Activated T-helper 1 cell treated with anti-CD3 and anti-CD28 coated beads, Interleukin-12 subunit alpha, Interleukin-12 subunit beta, Interleukin-2, Interleukin-4 antibody, amounts not matched to agents 30 ng/mL and 10 ng/mL and 1 ng/mL, durations not matched to agents 14 hours and 24 hours and 36 hours (primary cell): ENCODE measurements around the gene LRMDA. TPM values are rescaled to one million over a fixed set of nuclear protein-coding genes. Genes with fewer than 3 reads are reported as not detected.

ENCODE experiments used
- DNase-seq: peaks from one replicate; pipeline ENCODE4 v3.0.0; 2021; ENCODE audit warnings: low spot score
- H3K27ac Mint-ChIP-seq: one replicate; pipeline ENCODE4 v1.8.0; 2021; ENCODE audit warnings: mild to moderate bottlenecking, mixed read lengths
- H3K27me3 Mint-ChIP-seq: one replicate; pipeline ENCODE4 v1.8.0; 2022; ENCODE audit warnings: mild to moderate bottlenecking, moderate library complexity, mixed read lengths; ENCODE audit not compliant: insufficient read depth
- H3K36me3 Mint-ChIP-seq: one replicate; pipeline ENCODE4 v1.8.0; 2021; ENCODE audit warnings: low read depth, mixed read lengths
- H3K4me1 Mint-ChIP-seq: one replicate; pipeline ENCODE4 v1.8.0; 2021; ENCODE audit warnings: low read depth, mixed read lengths
- H3K4me3 Mint-ChIP-seq: one replicate; pipeline ENCODE4 v1.8.0; 2021; ENCODE audit warnings: mild to moderate bottlenecking, moderate library complexity, mixed read lengths
- H3K9me3 Mint-ChIP-seq: one replicate; pipeline ENCODE4 v1.8.0; 2021; ENCODE audit warnings: mixed read lengths
- intact Hi-C: fragments of 100-400 bp; cut with micrococcal nuclease; formaldehyde crosslinking; loops from one replicate; pipeline ENCODE4 v1.15.1; 2024
- total RNA-seq: library from RNA; stranded (reverse); gene quantifications from 2 replicates; pipeline ENCODE4 v1.2.3, GENCODE V29; 2022

LRMDA gene
- total RNA-seq, 1 donor from 2014 or later = not detected

- H3K36me3 Mint-ChIP-seq = no peaks in the 10 kb centered on the region
- intact Hi-C loops = no loop called here
- no peaks in the 10 kb centered on the region for H3K9me3 Mint-ChIP-seq
- H3K4me1 Mint-ChIP-seq = no peaks in the 10 kb centered on the region
- no peak overlapping the region for H3K27ac Mint-ChIP-seq
- H3K27me3 Mint-ChIP-seq = no peaks in the 10 kb centered on the region
- DNase-seq = no peak
- no peak overlapping the region for H3K4me3 Mint-ChIP-seq
Measured at GRCh38 chr10:75883081-75884072, 452.0 kb downstream of the LRMDA start.

GRCh38 chr10:75884808-75885207 lies 453.4 kb downstream of the LRMDA start:
- Mint-ChIP-seq H3K4me3 (no peak overlapping the region), H3K27ac (no peak overlapping the region), H3K9me3 (no peaks in the 10 kb centered on the region), H3K27me3 (no peaks in the 10 kb centered on the region), H3K36me3 (no peaks in the 10 kb centered on the region), H3K4me1 (no peaks in the 10 kb centered on the region)
- intact Hi-C loops = no loop called here
- no peak for DNase-seq

- intact Hi-C loops = no loop called here
- Mint-ChIP-seq H3K4me3 (no peak overlapping the region), H3K36me3 (no peaks in the 10 kb centered on the region), H3K27me3 (no peaks in the 10 kb centered on the region), H3K27ac (no peak overlapping the region), H3K4me1 (no peaks in the 10 kb centered on the region), H3K9me3 (no peaks in the 10 kb centered on the region)
- no peak for DNase-seq
Measured at GRCh38 chr10:75887369-75887768, 455.9 kb downstream of the LRMDA start.

DNA sequence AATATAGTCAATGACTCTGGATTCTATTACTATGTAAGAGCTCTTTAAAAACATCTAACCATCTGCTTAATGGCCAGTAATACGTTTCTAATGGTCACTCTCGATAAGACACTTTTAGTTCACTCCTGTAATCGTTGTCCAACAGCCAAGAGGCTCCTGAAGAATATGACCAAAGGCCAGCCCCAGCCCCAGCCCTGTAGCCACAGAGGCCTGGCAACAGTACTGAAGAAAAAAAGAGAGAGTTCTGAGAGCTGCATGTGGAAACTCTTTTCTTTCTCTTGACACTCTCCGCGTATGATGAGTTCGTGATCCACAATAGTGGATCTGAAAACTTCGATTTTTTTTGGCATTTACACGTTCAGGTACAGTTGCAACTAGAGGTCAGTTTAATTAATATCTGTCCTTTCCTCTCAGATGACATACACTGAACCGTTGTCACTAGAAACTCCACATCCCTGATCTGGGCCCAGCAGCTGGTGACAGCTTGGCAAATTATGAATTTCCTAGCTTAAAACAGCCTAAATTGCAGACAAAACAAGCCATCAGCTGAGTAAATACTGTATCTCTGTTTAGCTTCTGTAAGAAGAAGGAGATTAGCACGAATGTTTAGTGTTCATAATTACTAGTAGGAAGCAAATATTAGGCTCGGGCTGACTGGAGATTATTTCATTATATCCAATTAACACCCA lies 456.7 kb downstream of the LRMDA start:
- no peaks in the 10 kb centered on the region for H3K27me3 Mint-ChIP-seq
- H3K27ac Mint-ChIP-seq = no peak overlapping the region
- DNase-seq = no peak
- intact Hi-C loops = no loop called here
- H3K4me3 Mint-ChIP-seq = no peak overlapping the region
- no peaks in the 10 kb centered on the region for H3K36me3 Mint-ChIP-seq
- no peaks in the 10 kb centered on the region for H3K9me3 Mint-ChIP-seq
- no peaks in the 10 kb centered on the region for H3K4me1 Mint-ChIP-seq

DNA sequence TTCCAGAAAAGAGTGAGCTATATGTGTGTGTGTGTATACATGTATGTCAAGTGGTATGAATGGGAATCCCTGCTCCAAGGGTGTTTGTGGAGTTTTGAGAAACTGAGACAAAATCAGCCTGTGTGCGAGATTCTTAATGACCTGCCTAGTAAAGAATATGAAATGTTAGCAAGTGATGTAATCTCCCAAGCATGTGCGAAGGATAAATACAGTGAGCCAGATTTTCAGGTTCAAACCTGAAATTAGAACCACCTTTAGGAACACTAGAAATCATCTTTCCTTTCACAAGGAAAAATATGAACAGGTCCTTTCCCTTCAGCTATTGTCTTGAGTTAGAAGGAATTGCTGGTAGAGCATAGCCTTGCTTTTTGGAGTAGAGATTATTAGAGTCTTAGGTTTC lies 457.6 kb downstream of the LRMDA start:
- intact Hi-C loops = no loop called here
- Mint-ChIP-seq H3K27ac (no peak overlapping the region), H3K4me3 (no peak overlapping the region), H3K36me3 (no peaks in the 10 kb centered on the region), H3K9me3 (no peaks in the 10 kb centered on the region), H3K27me3 (no peaks in the 10 kb centered on the region), H3K4me1 (no peaks in the 10 kb centered on the region)
- no peak for DNase-seq

DNA sequence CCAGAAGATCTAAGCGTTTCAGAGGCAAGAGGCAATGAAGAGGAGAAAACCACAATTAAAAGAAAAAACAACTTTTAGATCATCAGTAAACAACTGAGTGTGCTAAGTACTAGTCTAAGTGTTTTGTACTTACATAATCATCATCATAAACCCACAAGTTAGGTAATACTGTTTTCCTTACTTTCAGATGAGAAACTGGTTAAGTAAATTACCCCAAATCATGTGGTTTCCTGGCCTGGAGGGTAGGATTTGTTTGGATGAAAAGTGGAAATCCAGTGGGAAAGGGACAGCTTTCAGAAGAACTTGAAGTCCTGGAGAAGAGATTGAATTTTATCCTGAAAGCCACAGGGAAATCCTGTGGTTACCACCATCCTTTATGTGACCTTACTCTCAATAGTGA lies 463.3 kb downstream of the LRMDA start:
- Mint-ChIP-seq H3K27ac (no peak overlapping the region), H3K36me3 (no peaks in the 10 kb centered on the region), H3K4me3 (no peak overlapping the region), H3K27me3 (no peaks in the 10 kb centered on the region), H3K4me1 (no peaks in the 10 kb centered on the region), H3K9me3 (no peaks in the 10 kb centered on the region)
- intact Hi-C loops = no loop called here
- no peak for DNase-seq

- DNase-seq = no peak
- no peaks in the 10 kb centered on the region for H3K4me1 Mint-ChIP-seq
- no peaks in the 10 kb centered on the region for H3K36me3 Mint-ChIP-seq
- intact Hi-C loops = no loop called here
- no peaks in the 10 kb centered on the region for H3K9me3 Mint-ChIP-seq
- no peak overlapping the region for H3K27ac Mint-ChIP-seq
- H3K4me3 Mint-ChIP-seq = no peak overlapping the region
- H3K27me3 Mint-ChIP-seq = no peaks in the 10 kb centered on the region
Measured at GRCh38 chr10:75895259-75895658, 463.8 kb downstream of the LRMDA start.

DNA sequence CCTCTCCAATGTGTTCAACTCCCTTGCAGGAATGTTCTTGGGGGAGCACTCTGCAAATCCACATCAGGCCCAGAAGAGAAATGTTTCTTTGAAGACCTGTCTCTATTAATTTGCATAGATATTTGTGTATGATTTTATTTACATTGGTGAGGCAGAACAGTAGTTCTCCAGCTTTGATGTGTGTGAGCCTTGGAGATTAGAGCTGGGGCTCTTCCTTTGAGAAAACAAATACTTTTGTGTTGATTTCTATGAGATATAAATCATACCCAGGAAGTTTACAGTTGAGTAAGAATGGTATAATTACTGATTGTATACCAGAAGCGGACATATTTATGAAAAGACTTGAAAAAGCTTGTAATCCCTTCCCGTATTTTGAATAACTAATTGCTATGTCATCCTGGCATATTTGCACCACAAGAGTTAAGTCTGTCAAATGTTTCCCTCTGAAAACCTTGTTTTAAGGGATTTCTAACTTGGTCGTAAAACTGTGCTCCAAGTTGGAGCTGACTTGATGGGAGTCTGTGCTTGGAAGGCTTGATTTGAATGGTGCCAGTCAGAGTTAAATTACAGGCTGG lies 468.5 kb downstream of the LRMDA start:
- H3K4me1 Mint-ChIP-seq = no peaks in the 10 kb centered on the region
- H3K4me3 Mint-ChIP-seq = no peak overlapping the region
- no peaks in the 10 kb centered on the region for H3K9me3 Mint-ChIP-seq
- no peak overlapping the region for H3K27ac Mint-ChIP-seq
- peaks cover 4% of the 10 kb centered on the region for H3K27me3 Mint-ChIP-seq
- intact Hi-C loops = no loop called here
- H3K36me3 Mint-ChIP-seq = no peaks in the 10 kb centered on the region
- DNase-seq = no peak

GRCh38 chr10:75902816-75903215 lies 471.4 kb downstream of the LRMDA start:
- no peaks in the 10 kb centered on the region for H3K4me1 Mint-ChIP-seq

GRCh38 chr10:75904499-75905283 lies 473.3 kb downstream of the LRMDA start:
- Mint-ChIP-seq H3K27me3 (peaks cover 4% of the 10 kb centered on the region), H3K27ac (no peak overlapping the region)

More at GRCh38 chr10:75902816-75903215, 471.4 kb downstream of the LRMDA start:
- peaks cover 4% of the 10 kb centered on the region for H3K27me3 Mint-ChIP-seq
- H3K4me3 Mint-ChIP-seq = no peak overlapping the region
- no peak for DNase-seq
- no peaks in the 10 kb centered on the region for H3K9me3 Mint-ChIP-seq
- no peak overlapping the region for H3K27ac Mint-ChIP-seq
- intact Hi-C loops = no loop called here
- no peaks in the 10 kb centered on the region for H3K36me3 Mint-ChIP-seq

GRCh38 chr10:75905490-75905889 lies 474.1 kb downstream of the LRMDA start:
- H3K27me3 Mint-ChIP-seq = peaks cover 4% of the 10 kb centered on the region

More at GRCh38 chr10:75904499-75905283, 473.3 kb downstream of the LRMDA start:
- no peak overlapping the region for H3K4me3 Mint-ChIP-seq
- intact Hi-C loops = no loop called here
- DNase-seq = no peak
- H3K4me1 Mint-ChIP-seq = no peaks in the 10 kb centered on the region
- H3K36me3 Mint-ChIP-seq = no peaks in the 10 kb centered on the region
- H3K9me3 Mint-ChIP-seq = no peaks in the 10 kb centered on the region

DNA sequence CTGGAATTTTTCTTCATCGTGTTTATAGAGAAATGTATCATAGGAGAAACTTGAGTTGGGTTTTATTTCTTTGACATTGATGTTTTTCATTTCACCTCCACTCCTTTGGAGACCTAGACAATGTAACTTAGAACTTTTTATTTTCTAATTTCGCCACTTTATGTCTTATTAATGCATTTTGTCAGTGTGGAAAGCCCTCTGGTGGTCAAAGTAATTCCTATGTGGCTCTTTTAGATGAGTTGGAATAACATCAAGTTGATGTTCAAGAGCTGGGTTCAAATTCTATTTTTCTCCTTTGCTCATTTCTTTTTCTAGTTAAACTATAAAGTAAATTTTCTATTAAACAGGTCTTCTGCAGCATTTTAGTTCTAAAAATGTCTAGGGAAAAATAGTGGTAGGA lies 478.6 kb downstream of the LRMDA start:
- H3K4me1 Mint-ChIP-seq = no peaks in the 10 kb centered on the region
- H3K9me3 Mint-ChIP-seq = no peaks in the 10 kb centered on the region
- H3K4me3 Mint-ChIP-seq = no peak overlapping the region
- intact Hi-C loops = no loop called here
- H3K27ac Mint-ChIP-seq = no peak overlapping the region
- DNase-seq = no peak
- H3K36me3 Mint-ChIP-seq = no peaks in the 10 kb centered on the region
- no peaks in the 10 kb centered on the region for H3K27me3 Mint-ChIP-seq

More at GRCh38 chr10:75905490-75905889, 474.1 kb downstream of the LRMDA start:
- no peak overlapping the region for H3K27ac Mint-ChIP-seq
- no peaks in the 10 kb centered on the region for H3K9me3 Mint-ChIP-seq
- H3K4me3 Mint-ChIP-seq = no peak overlapping the region
- no peaks in the 10 kb centered on the region for H3K4me1 Mint-ChIP-seq
- intact Hi-C loops = no loop called here
- H3K36me3 Mint-ChIP-seq = no peaks in the 10 kb centered on the region
- DNase-seq = no peak
